ENCODE data around the gene CHRM5.

The CHRM5 gene

GRCh38 chr15:34023907-34024306 lies 55.6 kb downstream of the CHRM5 start:
- Histone ChIP-seq H3K4me3 (ENCODE audit: low read length) (no peak overlapping the region), H3K9me3 (ENCODE audit: control insufficient read depth, low read depth, low read length) (no peaks in the 10 kb centered on the region), H3K27ac (ENCODE audit: low read length) (no peak overlapping the region), H3K36me3 (ENCODE audit: control insufficient read depth, low read depth, low read length) (no peaks in the 10 kb centered on the region), H3K9ac (ENCODE audit: low read length) (no peak overlapping the region), H3K27me3 (ENCODE audit: control insufficient read depth, insufficient read depth, low read length) (no peaks in the 10 kb centered on the region), H3K4me1 (ENCODE audit: control insufficient read depth, low read depth, low read length) (no peaks in the 10 kb centered on the region)

- Histone ChIP-seq H3K4me1 (ENCODE audit: control insufficient read depth, low read depth, low read length) (no peaks in the 10 kb centered on the region), H3K9me3 (ENCODE audit: control insufficient read depth, low read depth, low read length) (no peaks in the 10 kb centered on the region), H3K9ac (ENCODE audit: low read length) (no peak overlapping the region), H3K36me3 (ENCODE audit: control insufficient read depth, low read depth, low read length) (no peaks in the 10 kb centered on the region), H3K27me3 (ENCODE audit: control insufficient read depth, insufficient read depth, low read length) (no peaks in the 10 kb centered on the region), H3K27ac (ENCODE audit: low read length) (no peak overlapping the region), H3K4me3 (ENCODE audit: low read length) (no peak overlapping the region)
These were observed 57.0 kb downstream of the CHRM5 start for GRCh38 chr15:34025252-34025651.

- H3K9me3 ChIP-seq (ENCODE audit: control insufficient read depth, low read depth, low read length), result no peaks in the 10 kb centered on the region
- no peaks in the 10 kb centered on the region for H3K4me1 ChIP-seq (ENCODE audit: control insufficient read depth, low read depth, low read length)
- H3K4me3 ChIP-seq (ENCODE audit: low read length), result no peak overlapping the region
- no peaks in the 10 kb centered on the region for H3K36me3 ChIP-seq (ENCODE audit: control insufficient read depth, low read depth, low read length)
- H3K9ac ChIP-seq (ENCODE audit: low read length), result no peak overlapping the region
- no peaks in the 10 kb centered on the region for H3K27me3 ChIP-seq (ENCODE audit: control insufficient read depth, insufficient read depth, low read length)
- no peak overlapping the region for H3K27ac ChIP-seq (ENCODE audit: low read length)
These were observed 59.3 kb downstream of the CHRM5 start for GRCh38 chr15:34027606-34028005.

- Histone ChIP-seq H3K9me3 (ENCODE audit: control insufficient read depth, low read depth, low read length) (no peaks in the 10 kb centered on the region), H3K4me3 (ENCODE audit: low read length) (no peak overlapping the region), H3K36me3 (ENCODE audit: control insufficient read depth, low read depth, low read length) (no peaks in the 10 kb centered on the region), H3K9ac (ENCODE audit: low read length) (no peak overlapping the region), H3K4me1 (ENCODE audit: control insufficient read depth, low read depth, low read length) (no peaks in the 10 kb centered on the region), H3K27ac (ENCODE audit: low read length) (no peak overlapping the region), H3K27me3 (ENCODE audit: control insufficient read depth, insufficient read depth, low read length) (no peaks in the 10 kb centered on the region)
These were observed 63.9 kb downstream of the CHRM5 start for GRCh38 chr15:34031987-34032760.

GRCh38 chr15:34038023-34038870 lies 70.0 kb downstream of the CHRM5 start:
- peaks cover 25% of the 10 kb centered on the region for H3K27me3 ChIP-seq (ENCODE audit: control insufficient read depth, insufficient read depth, low read length)
- H3K9ac ChIP-seq (ENCODE audit: low read length), result peak overlapping the region; percentile 80
- H3K27ac ChIP-seq (ENCODE audit: low read length), result no peak overlapping the region
- no peaks in the 10 kb centered on the region for H3K9me3 ChIP-seq (ENCODE audit: control insufficient read depth, low read depth, low read length)
- peaks cover 8% of the 10 kb centered on the region for H3K4me1 ChIP-seq (ENCODE audit: control insufficient read depth, low read depth, low read length)
- no peaks in the 10 kb centered on the region for H3K36me3 ChIP-seq (ENCODE audit: control insufficient read depth, low read depth, low read length)
- H3K4me3 ChIP-seq (ENCODE audit: low read length), result peak overlapping the region; percentile 77

- peak within 1 kb of the TSS; percentile 77 for H3K4me3 ChIP-seq (ENCODE audit: low read length)
- H3K4me1 ChIP-seq (ENCODE audit: control insufficient read depth, low read depth, low read length), result peaks cover 8% of the 10 kb centered on the region
- no peak within 1 kb of the TSS for H3K27ac ChIP-seq (ENCODE audit: low read length)
These were observed 70.8 kb downstream of the CHRM5 start, which contains the start of gene AVEN for GRCh38 chr15:34038871-34039789. Gene AVEN, minus strand, starts transcription at chr15:34039204. Its CDS starts 158 bp downstream, at chr15:34039046.

GRCh38 chr15:34039790-34040113 lies 71.5 kb downstream of the CHRM5 start:
- Histone ChIP-seq H3K27me3 (ENCODE audit: control insufficient read depth, insufficient read depth, low read length) (peaks cover 25% of the 10 kb centered on the region), H3K4me1 (ENCODE audit: control insufficient read depth, low read depth, low read length) (peaks cover 8% of the 10 kb centered on the region), H3K9ac (ENCODE audit: low read length) (peak overlapping the region; percentile 58), H3K36me3 (ENCODE audit: control insufficient read depth, low read depth, low read length) (no peaks in the 10 kb centered on the region), H3K9me3 (ENCODE audit: control insufficient read depth, low read depth, low read length) (no peaks in the 10 kb centered on the region), H3K27ac (ENCODE audit: low read length) (no peak overlapping the region), H3K4me3 (ENCODE audit: low read length) (peak overlapping the region; percentile 77)

More at GRCh38 chr15:34038871-34039789, 70.8 kb downstream of the CHRM5 start, which contains the start of gene AVEN:
- H3K36me3 ChIP-seq (ENCODE audit: control insufficient read depth, low read depth, low read length), result no peaks in the 10 kb centered on the region
- peaks cover 25% of the 10 kb centered on the region for H3K27me3 ChIP-seq (ENCODE audit: control insufficient read depth, insufficient read depth, low read length)
- H3K9ac ChIP-seq (ENCODE audit: low read length), result peak within 1 kb of the TSS; percentile 80
- H3K9me3 ChIP-seq (ENCODE audit: control insufficient read depth, low read depth, low read length), result no peaks in the 10 kb centered on the region

GRCh38 chr15:34043391-34043790 lies 75.1 kb downstream of the CHRM5 start:
- H3K4me3 ChIP-seq (ENCODE audit: low read length), result no peak overlapping the region
- no peaks in the 10 kb centered on the region for H3K36me3 ChIP-seq (ENCODE audit: control insufficient read depth, low read depth, low read length)
- peaks cover 8% of the 10 kb centered on the region for H3K4me1 ChIP-seq (ENCODE audit: control insufficient read depth, low read depth, low read length)
- no peak overlapping the region for H3K9ac ChIP-seq (ENCODE audit: low read length)
- no peaks in the 10 kb centered on the region for H3K9me3 ChIP-seq (ENCODE audit: control insufficient read depth, low read depth, low read length)
- H3K27me3 ChIP-seq (ENCODE audit: control insufficient read depth, insufficient read depth, low read length), result peaks cover 25% of the 10 kb centered on the region
- H3K27ac ChIP-seq (ENCODE audit: low read length), result no peak overlapping the region

- no peaks in the 10 kb centered on the region for H3K9me3 ChIP-seq (ENCODE audit: control insufficient read depth, low read depth, low read length)
- H3K36me3 ChIP-seq (ENCODE audit: control insufficient read depth, low read depth, low read length), result no peaks in the 10 kb centered on the region
- peaks cover 8% of the 10 kb centered on the region for H3K4me1 ChIP-seq (ENCODE audit: control insufficient read depth, low read depth, low read length)
- H3K27me3 ChIP-seq (ENCODE audit: control insufficient read depth, insufficient read depth, low read length), result peaks cover 25% of the 10 kb centered on the region
- H3K27ac ChIP-seq (ENCODE audit: low read length), result no peak overlapping the region
- no peak overlapping the region for H3K9ac ChIP-seq (ENCODE audit: low read length)
- H3K4me3 ChIP-seq (ENCODE audit: low read length), result no peak overlapping the region
These were observed 75.5 kb downstream of the CHRM5 start for GRCh38 chr15:34043813-34044212.

- Histone ChIP-seq H3K4me1 (ENCODE audit: control insufficient read depth, low read depth, low read length) (no peaks in the 10 kb centered on the region), H3K4me3 (ENCODE audit: low read length) (no peak overlapping the region), H3K27ac (ENCODE audit: low read length) (no peak overlapping the region), H3K9ac (ENCODE audit: low read length) (no peak overlapping the region), H3K9me3 (ENCODE audit: control insufficient read depth, low read depth, low read length) (peaks cover 8% of the 10 kb centered on the region), H3K36me3 (ENCODE audit: control insufficient read depth, low read depth, low read length) (no peaks in the 10 kb centered on the region), H3K27me3 (ENCODE audit: control insufficient read depth, insufficient read depth, low read length) (peaks cover 2% of the 10 kb centered on the region)
These were observed 78.3 kb downstream of the CHRM5 start for GRCh38 chr15:34046471-34047145.
